GM12878 (cell line): ENCODE results near the gene IL3. TPM values are rescaled to one million over a fixed set of nuclear protein-coding genes. Genes with fewer than 3 reads are reported as not detected.

Source experiments
- ATAC-seq: fragments of 200-7000 bp; cut with Tn5 transposase; 3 replicates; pipeline ENCODE4 v1.9.1; 2020; ENCODE audit warnings: mild to moderate bottlenecking, moderate library complexity
- BruUV-seq: library from RNA; stranded (reverse); fragments of 400-500 nt; replicated peaks from 2 replicates; lab custom pipeline; 2021; lab: Mats Ljungman, UMichigan
- CTCF ChIA-PET: fragments of 300-600 bp; sonication (Branson Sonifier 250); formaldehyde crosslinking; extraction: SDS; loops from one replicate; lab custom pipeline; 2021; ENCODE audit warnings: inconsistent platforms; lab: Yijun Ruan, JAX
- POLR2A ChIA-PET: fragments of 350-600 bp; formaldehyde crosslinking; extraction: SDS; loops from one replicate; lab custom pipeline; 2021; ENCODE audit warnings: inconsistent platforms; lab: Charles Lee
- RAD21 ChIA-PET: fragments of 300-600 bp; sonication (Branson Sonifier 250); formaldehyde crosslinking; loops from one replicate; lab custom pipeline; 2023; ENCODE audit warnings: antibody characterized with exemption; ENCODE audit not compliant: unreplicated experiment; lab: Charles Lee
- SMC1A ChIA-PET: fragments of 300-600 bp; sonication (Branson Sonifier 250); formaldehyde crosslinking; loops from one replicate; lab custom pipeline; 2023; ENCODE audit not compliant: unreplicated experiment, uncharacterized antibody; lab: Charles Lee
- DNase-seq: peaks from one replicate; pipeline ENCODE4 v3.0.0-alpha.2; 2011; ENCODE audit warnings: low read depth, low spot score
- FAIRE-seq: peaks from 3 replicates; lab custom pipeline; 2011; peaks lifted over from hg19 to GRCh38; lab: Jason Lieb, UNC
- H2AFZ ChIP-seq: 2 replicates; pipeline ENCODE4 v1.6.0; 2011; ENCODE audit warnings: low read depth, low read length, control low read depth; ENCODE audit not compliant: control insufficient read depth
- H3K27ac ChIP-seq: 2 replicates; pipeline ENCODE4 v1.5.1; 2011; ENCODE audit warnings: control low read depth; ENCODE audit not compliant: control insufficient read depth, insufficient read depth
- H3K27me3 ChIP-seq, 2 experiments: replicated peaks in 1 of 2; 2 replicates each; pipeline versions ENCODE4 v1.6.0 to v1.6.1; 2011; ENCODE audit warnings: low read length in 1 of 2; ENCODE audit not compliant: control insufficient read depth in 2 of 2, insufficient read depth in 2 of 2
- H3K36me3 ChIP-seq, 2 experiments: 2 replicates each; pipeline ENCODE4 v1.5.1; 2011; ENCODE audit warnings: low read length in 1 of 2; ENCODE audit not compliant: control insufficient read depth in 2 of 2, insufficient read depth in 2 of 2
- H3K4me1 ChIP-seq: 2 replicates; pipeline ENCODE4 v1.6.1; 2011; ENCODE audit warnings: mild to moderate bottlenecking, low read length, moderate library complexity, mixed read lengths; ENCODE audit not compliant: control insufficient read depth, insufficient read depth
- H3K4me2 ChIP-seq: 2 replicates; pipeline ENCODE4 v1.6.0; 2011; ENCODE audit warnings: control low read depth; ENCODE audit not compliant: control insufficient read depth, insufficient read depth
- H3K4me3 ChIP-seq: fragments of 200-600 bp; sonication (generic); 2 replicates; pipeline ENCODE4 v1.5.1; 2016
- H3K79me2 ChIP-seq: 2 replicates; pipeline ENCODE4 v1.6.0; 2011; ENCODE audit warnings: low read length; ENCODE audit not compliant: control insufficient read depth, insufficient read depth
- H3K9ac ChIP-seq: 2 replicates; pipeline ENCODE4 v1.8.0; 2011; ENCODE audit warnings: low read length, control low read depth, mixed read lengths; ENCODE audit not compliant: control insufficient read depth, insufficient read depth
- H3K9me3 ChIP-seq: replicated peaks from 3 replicates; pipeline ENCODE4 v1.5.1; 2011; ENCODE audit warnings: mild to moderate bottlenecking, low read length; ENCODE audit not compliant: control insufficient read depth, insufficient read depth
- H4K20me1 ChIP-seq: 2 replicates; pipeline ENCODE4 v1.6.0; 2011; ENCODE audit not compliant: control insufficient read depth, insufficient read depth
- CREB1 ChIP-seq: IDR thresholded peaks from 2 replicates; pipeline ENCODE4 v1.6.1; 2012; ENCODE audit warnings: low read depth, mild to moderate bottlenecking, inconsistent platforms
- GATAD2B ChIP-seq: fragments of 450-650 bp; conservative IDR thresholded peaks from 2 replicates; pipeline ENCODE4 v1.6.1; 2017; ENCODE audit warnings: low read depth, mild to moderate bottlenecking, moderate library complexity
- HDAC6 ChIP-seq: fragments of 200-600 bp; sonication (generic); IDR thresholded peaks from one replicate; pipeline ENCODE4 v1.8.0; 2017; ENCODE audit warnings: antibody characterized with exemption; ENCODE audit not compliant: unreplicated experiment
- MTA2 ChIP-seq: fragments of 450-650 bp; IDR thresholded peaks from 2 replicates; pipeline ENCODE4 v1.6.1; 2016; ENCODE audit warnings: low read depth, mild to moderate bottlenecking, moderate library complexity
- NBN ChIP-seq: fragments of 450-650 bp; IDR thresholded peaks from 2 replicates; pipeline ENCODE4 v1.6.1; 2016
- RBBP5 ChIP-seq: fragments of 200-600 bp; sonication (generic); conservative IDR thresholded peaks from 2 replicates; pipeline ENCODE4 v1.6.1; 2016
- STAT1 ChIP-seq: fragments of 450-650 bp; conservative IDR thresholded peaks from 2 replicates; pipeline ENCODE4 v1.6.1; 2014; ENCODE audit warnings: antibody characterized with exemption, mild to moderate bottlenecking
- TCF7 ChIP-seq: IDR thresholded peaks from 2 replicates; pipeline ENCODE4 v1.6.1; 2014; ENCODE audit warnings: antibody characterized with exemption, borderline replicate concordance
- YBX1 ChIP-seq: fragments of 450-650 bp; IDR thresholded peaks from 2 replicates; pipeline ENCODE4 v1.6.1; 2016; ENCODE audit warnings: antibody characterized with exemption
- WGBS: methylation state at CpG from one replicate; pipeline ENCODE4 v1.1.6; 2016; ENCODE audit warnings: low lambda C conversion rate; ENCODE audit not compliant: insufficient replicate concordance, insufficient coverage; ENCODE audit errors: missing lambda C conversion rate; 5-methylcytosine and 5-hydroxymethylcytosine counted together
- in situ Hi-C: fragments of 300-500 bp; cut with MboI; formaldehyde crosslinking; loops from 9 replicates; pipeline ENCODE4 v1.14.3; 2018; ENCODE audit warnings: mixed read lengths
- intact Hi-C: fragments of 100-400 bp; cut with micrococcal nuclease; formaldehyde crosslinking; loops from one replicate; pipeline ENCODE4 v1.14.2; 2022; ENCODE audit not compliant: unreplicated experiment
- polyA plus RNA-seq, 11 experiments: library from polyadenylated mRNA; depleted of rRNA in 4 of 11; unstranded in 6 of 11; stranded (reverse) in 5 of 11; fragments of >200 nt; fragmentation: Nextera tagmentation in 4 of 11; fragmentation: Illumina TruSeq in 1 of 11; extraction: Ambion mirVana in 4 of 11; extraction: Trizol in 1 of 11; gene quantifications; 1 replicate in 1 of 11; 2 replicates in 10 of 11; pipeline versions ENCODE4 v1.2.1 to v1.2.3, GENCODE V29; 2011 to 2016; ENCODE audit warnings: inconsistent platforms in 2 of 11, missing spikeins in 2 of 11, low read depth in 1 of 11
- total RNA-seq, 4 experiments: library from RNA; depleted of rRNA in 3 of 4; stranded (reverse); fragments of >200 nt in 3 of 4; fragmentation: Illumina TruSeq in 1 of 4; extraction: Trizol in 1 of 4; gene quantifications; 2 replicates each; pipeline versions ENCODE4 v1.2.1 to v1.2.3, GENCODE V29; 2013 to 2021
- TF ChIP-seq, protein P1 (sequence below): fragments of 450-650 bp; formaldehyde crosslinking; IDR thresholded peaks from 2 replicates; pipeline ENCODE4 v1.4.0; 2020; ENCODE audit warnings: mild to moderate bottlenecking, moderate library complexity
- TF ChIP-seq, protein P2 (sequence below): fragments of 450-650 bp; IDR thresholded peaks from 2 replicates; pipeline ENCODE4 v1.6.1; 2017; ENCODE audit warnings: mild to moderate bottlenecking, low read depth, inconsistent platforms; ENCODE audit not compliant: poor library complexity, severe bottlenecking
- TF ChIP-seq, protein P3 (sequence below): fragments of 450-650 bp; IDR thresholded peaks from 2 replicates; pipeline ENCODE4 v1.6.1; 2018; ENCODE audit warnings: mild to moderate bottlenecking, low read depth, moderate library complexity; ENCODE audit not compliant: partially characterized antibody
- TF ChIP-seq, protein P4 (sequence below): fragments of 450-650 bp; IDR thresholded peaks from 2 replicates; pipeline ENCODE4 v1.6.1; 2016; ENCODE audit warnings: mild to moderate bottlenecking

IL3 gene
- total and polyA plus RNA-seq, 10 of the 15 experiments (the other 5 are each of a cell fraction or from before 2014, with no cell fraction given): not detected

DNA sequence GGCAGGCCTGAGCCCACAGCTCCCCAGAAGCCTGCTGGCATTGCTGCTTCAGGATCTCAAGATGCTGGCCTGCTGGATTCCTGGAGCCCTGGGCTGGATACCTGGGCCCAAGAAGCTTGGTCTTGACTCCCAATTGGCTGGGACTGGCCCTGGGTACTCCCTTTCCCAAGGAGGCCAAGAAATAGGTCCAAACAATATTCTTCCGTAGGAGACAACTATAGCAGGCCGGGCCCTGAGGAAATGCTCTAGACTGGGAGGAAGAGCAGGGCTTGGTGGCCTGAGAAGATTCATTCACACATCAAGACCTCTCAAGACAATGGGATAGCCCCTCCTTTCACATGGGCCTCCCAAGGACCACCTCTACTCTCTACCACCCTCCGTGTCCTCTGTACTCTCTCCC lies 21.0 kb downstream of the IL3 start:
- DNase-seq (no peak), ATAC-seq (no peak), FAIRE-seq (no peak)
- 67% methylated on average over 3 of the region's 3 CpGs for WGBS
- H3K9me3 ChIP-seq: no peaks in the 10 kb centered on the region
- no peaks in the 10 kb centered on the region for H4K20me1 ChIP-seq
- CTCF ChIA-PET: interaction anchor here (0.5 kb wide), 1 partner anchor 89 kb away, joined by 4 read pairs; no protein-coding TSS in a partner anchor
- no peaks in the 10 kb centered on the region for H3K4me1 ChIP-seq
- POLR2A ChIA-PET: no interaction called here
- H3K4me2 ChIP-seq: no peak overlapping the region
- H3K79me2 ChIP-seq: no peaks in the 10 kb centered on the region
- no peaks in the 10 kb centered on the region for H3K36me3 ChIP-seq
- TF ChIP-seq, protein P1, sequence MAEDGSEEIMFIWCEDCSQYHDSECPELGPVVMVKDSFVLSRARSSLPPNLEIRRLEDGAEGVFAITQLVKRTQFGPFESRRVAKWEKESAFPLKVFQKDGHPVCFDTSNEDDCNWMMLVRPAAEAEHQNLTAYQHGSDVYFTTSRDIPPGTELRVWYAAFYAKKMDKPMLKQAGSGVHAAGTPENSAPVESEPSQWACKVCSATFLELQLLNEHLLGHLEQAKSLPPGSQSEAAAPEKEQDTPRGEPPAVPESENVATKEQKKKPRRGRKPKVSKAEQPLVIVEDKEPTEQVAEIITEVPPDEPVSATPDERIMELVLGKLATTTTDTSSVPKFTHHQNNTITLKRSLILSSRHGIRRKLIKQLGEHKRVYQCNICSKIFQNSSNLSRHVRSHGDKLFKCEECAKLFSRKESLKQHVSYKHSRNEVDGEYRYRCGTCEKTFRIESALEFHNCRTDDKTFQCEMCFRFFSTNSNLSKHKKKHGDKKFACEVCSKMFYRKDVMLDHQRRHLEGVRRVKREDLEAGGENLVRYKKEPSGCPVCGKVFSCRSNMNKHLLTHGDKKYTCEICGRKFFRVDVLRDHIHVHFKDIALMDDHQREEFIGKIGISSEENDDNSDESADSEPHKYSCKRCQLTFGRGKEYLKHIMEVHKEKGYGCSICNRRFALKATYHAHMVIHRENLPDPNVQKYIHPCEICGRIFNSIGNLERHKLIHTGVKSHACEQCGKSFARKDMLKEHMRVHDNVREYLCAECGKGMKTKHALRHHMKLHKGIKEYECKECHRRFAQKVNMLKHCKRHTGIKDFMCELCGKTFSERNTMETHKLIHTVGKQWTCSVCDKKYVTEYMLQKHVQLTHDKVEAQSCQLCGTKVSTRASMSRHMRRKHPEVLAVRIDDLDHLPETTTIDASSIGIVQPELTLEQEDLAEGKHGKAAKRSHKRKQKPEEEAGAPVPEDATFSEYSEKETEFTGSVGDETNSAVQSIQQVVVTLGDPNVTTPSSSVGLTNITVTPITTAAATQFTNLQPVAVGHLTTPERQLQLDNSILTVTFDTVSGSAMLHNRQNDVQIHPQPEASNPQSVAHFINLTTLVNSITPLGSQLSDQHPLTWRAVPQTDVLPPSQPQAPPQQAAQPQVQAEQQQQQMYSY (CRISPR knock-in tag): no peak
- TF ChIP-seq HDAC6: no peak
- TF ChIP-seq, protein P2, sequence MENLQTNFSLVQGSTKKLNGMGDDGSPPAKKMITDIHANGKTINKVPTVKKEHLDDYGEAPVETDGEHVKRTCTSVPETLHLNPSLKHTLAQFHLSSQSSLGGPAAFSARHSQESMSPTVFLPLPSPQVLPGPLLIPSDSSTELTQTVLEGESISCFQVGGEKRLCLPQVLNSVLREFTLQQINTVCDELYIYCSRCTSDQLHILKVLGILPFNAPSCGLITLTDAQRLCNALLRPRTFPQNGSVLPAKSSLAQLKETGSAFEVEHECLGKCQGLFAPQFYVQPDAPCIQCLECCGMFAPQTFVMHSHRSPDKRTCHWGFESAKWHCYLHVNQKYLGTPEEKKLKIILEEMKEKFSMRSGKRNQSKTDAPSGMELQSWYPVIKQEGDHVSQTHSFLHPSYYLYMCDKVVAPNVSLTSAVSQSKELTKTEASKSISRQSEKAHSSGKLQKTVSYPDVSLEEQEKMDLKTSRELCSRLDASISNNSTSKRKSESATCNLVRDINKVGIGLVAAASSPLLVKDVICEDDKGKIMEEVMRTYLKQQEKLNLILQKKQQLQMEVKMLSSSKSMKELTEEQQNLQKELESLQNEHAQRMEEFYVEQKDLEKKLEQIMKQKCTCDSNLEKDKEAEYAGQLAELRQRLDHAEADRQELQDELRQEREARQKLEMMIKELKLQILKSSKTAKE: no peak
- TF ChIP-seq, protein P3, sequence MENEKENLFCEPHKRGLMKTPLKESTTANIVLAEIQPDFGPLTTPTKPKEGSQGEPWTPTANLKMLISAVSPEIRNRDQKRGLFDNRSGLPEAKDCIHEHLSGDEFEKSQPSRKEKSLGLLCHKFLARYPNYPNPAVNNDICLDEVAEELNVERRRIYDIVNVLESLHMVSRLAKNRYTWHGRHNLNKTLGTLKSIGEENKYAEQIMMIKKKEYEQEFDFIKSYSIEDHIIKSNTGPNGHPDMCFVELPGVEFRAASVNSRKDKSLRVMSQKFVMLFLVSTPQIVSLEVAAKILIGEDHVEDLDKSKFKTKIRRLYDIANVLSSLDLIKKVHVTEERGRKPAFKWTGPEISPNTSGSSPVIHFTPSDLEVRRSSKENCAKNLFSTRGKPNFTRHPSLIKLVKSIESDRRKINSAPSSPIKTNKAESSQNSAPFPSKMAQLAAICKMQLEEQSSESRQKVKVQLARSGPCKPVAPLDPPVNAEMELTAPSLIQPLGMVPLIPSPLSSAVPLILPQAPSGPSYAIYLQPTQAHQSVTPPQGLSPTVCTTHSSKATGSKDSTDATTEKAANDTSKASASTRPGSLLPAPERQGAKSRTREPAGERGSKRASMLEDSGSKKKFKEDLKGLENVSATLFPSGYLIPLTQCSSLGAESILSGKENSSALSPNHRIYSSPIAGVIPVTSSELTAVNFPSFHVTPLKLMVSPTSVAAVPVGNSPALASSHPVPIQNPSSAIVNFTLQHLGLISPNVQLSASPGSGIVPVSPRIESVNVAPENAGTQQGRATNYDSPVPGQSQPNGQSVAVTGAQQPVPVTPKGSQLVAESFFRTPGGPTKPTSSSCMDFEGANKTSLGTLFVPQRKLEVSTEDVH: no peak
- TF ChIP-seq TCF7: no peak
- TF ChIP-seq RBBP5: no peak
- TF ChIP-seq STAT1: no peak
- no peak for TF ChIP-seq CREB1
- TF ChIP-seq GATAD2B: no peak
- TF ChIP-seq MTA2: no peak
- no peak for TF ChIP-seq NBN
- TF ChIP-seq, protein P4, sequence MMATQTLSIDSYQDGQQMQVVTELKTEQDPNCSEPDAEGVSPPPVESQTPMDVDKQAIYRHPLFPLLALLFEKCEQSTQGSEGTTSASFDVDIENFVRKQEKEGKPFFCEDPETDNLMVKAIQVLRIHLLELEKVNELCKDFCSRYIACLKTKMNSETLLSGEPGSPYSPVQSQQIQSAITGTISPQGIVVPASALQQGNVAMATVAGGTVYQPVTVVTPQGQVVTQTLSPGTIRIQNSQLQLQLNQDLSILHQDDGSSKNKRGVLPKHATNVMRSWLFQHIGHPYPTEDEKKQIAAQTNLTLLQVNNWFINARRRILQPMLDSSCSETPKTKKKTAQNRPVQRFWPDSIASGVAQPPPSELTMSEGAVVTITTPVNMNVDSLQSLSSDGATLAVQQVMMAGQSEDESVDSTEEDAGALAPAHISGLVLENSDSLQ: no peak
- no peak for TF ChIP-seq YBX1
- H3K9ac ChIP-seq: no peak overlapping the region
- SMC1A ChIA-PET: interaction anchor here (1.0 kb wide), 1 partner anchor 19 kb away, joined by 3 read pairs; no protein-coding TSS in a partner anchor
- H3K4me3 ChIP-seq: no peak overlapping the region
- no peaks in the 10 kb centered on the region; a peak in 1 of 4 replicates for H3K27me3 ChIP-seq
- no TSS peak for BruUV-seq
- no peak overlapping the region for H3K27ac ChIP-seq
- RAD21 ChIA-PET: interaction anchor here (1.3 kb wide), 1 partner anchor 10 kb away, joined by 3 read pairs; no protein-coding TSS in a partner anchor
- intact Hi-C loops (no loop called here), in situ Hi-C loops (no loop called here)
- no peak overlapping the region for H2AFZ ChIP-seq
